GM23248 (cell line): ENCODE data around the gene USP25.

Experiments
- EZH2 ChIP-seq: fragments of 200-600 bp; sonication (generic); IDR thresholded peaks from 2 replicates; pipeline ENCODE4 v1.6.1; 2018; ENCODE audit warnings: antibody characterized with exemption, mild to moderate bottlenecking; ENCODE audit not compliant: insufficient read depth, poor library complexity, severe bottlenecking
- EZH2phosphoT487 ChIP-seq: fragments of 200-600 bp; sonication (generic); IDR thresholded peaks from 2 replicates; pipeline ENCODE4 v1.6.1; 2018; ENCODE audit warnings: antibody characterized with exemption, moderate library complexity, mild to moderate bottlenecking, low read depth; ENCODE audit not compliant: insufficient read depth

DNA sequence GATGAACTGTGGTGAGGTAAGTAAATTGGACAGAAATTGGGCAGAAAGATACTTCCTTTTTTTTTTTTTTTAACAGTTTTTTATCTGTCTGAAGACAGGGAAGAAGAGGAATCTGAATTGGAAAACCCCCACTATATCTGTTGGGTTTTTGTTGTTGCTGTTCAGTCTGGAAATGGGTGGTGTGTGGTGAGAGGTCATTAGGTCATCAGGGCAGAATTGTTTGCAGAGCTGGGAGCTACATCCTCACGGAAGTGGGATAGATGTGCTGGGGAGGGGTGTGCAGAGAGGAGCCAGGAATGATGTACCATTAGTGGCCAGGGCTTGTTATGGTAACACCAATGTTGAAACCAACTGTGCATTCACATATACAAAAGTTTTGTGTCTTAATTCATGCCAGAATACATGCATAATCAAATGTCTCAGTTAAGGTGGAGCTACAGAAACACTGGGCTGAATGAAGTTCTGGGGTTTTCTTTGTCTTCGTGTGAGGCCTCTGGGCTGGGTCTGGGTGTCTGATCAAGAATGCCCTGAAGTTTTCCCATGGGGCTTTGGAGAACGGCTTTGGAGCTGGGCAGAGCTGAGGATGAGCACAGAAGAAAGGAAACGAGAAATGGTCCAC is 12.4 kb downstream of the USP25 start:
- TF ChIP-seq EZH2 (no peak), EZH2phosphoT487 (no peak)
